Colonic mucosa (tissue), 4 donors: Measurements from ENCODE around the gene FAM149B1. TPM values are rescaled to one million over a fixed set of nuclear protein-coding genes. Genes with fewer than 3 reads are reported as not detected.
"Not testable (repeated sequence)": the region's sequence is repeated elsewhere in the genome, so short reads cannot be mapped to it uniquely, and the experiment has no call there.

Source experiments
- DNase-seq: peaks from one replicate; pipeline ENCODE4 v3.0.0-alpha.2; 2020
- H3K27ac ChIP-seq: fragments of 200-600 bp; one replicate; pipeline ENCODE4 v1.8.0; 2021
- H3K27me3 ChIP-seq: fragments of 200-600 bp; one replicate; pipeline ENCODE4 v1.8.0; 2021
- H3K36me3 ChIP-seq: fragments of 200-600 bp; one replicate; pipeline ENCODE4 v1.8.0; 2021
- H3K4me1 ChIP-seq: fragments of 200-600 bp; one replicate; pipeline ENCODE4 v1.8.0; 2021; ENCODE audit warnings: mild to moderate bottlenecking
- H3K4me3 ChIP-seq: fragments of 200-600 bp; one replicate; pipeline ENCODE4 v1.8.0; 2021
- H3K9ac ChIP-seq, 2 donors: one replicate each; pipeline ENCODE4 v1.7.0; 2013; ENCODE audit warnings: control low read depth in 2 of 2, low read depth in 2 of 2, low read length in 2 of 2
- H3K9me3 ChIP-seq: fragments of 200-600 bp; one replicate; pipeline ENCODE4 v1.8.0; 2021
- intact Hi-C: fragments of 100-400 bp; cut with DNase I; formaldehyde crosslinking; loops from one replicate; pipeline ENCODE4 v1.14.1; 2022
- total RNA-seq, 2 donors: library from RNA; stranded (reverse); fragmentation: NEBNext Ultra II Directional in 1 of 2; extraction: Animal tissue kit (Norgen Biotek cat#: 25700) in 1 of 2; gene quantifications; one replicate each; pipeline ENCODE4 v1.2.1, GENCODE V29; 2021
- TF ChIP-seq, protein P1 (sequence below): fragments of 200-600 bp; IDR thresholded peaks from one replicate; pipeline ENCODE4 v1.8.0; 2022; ENCODE audit warnings: antibody characterized with exemption, mild to moderate bottlenecking
- donor health status: healthy.
- donor health status: DM: no; HTN: no; CAD: no.
- donor health status: DM: no; HTN: no; CAD: no.

Gene FAM149B1
- total RNA-seq, 2 donors from 2014 or later = 14.0 to 16.4 TPM

DNA sequence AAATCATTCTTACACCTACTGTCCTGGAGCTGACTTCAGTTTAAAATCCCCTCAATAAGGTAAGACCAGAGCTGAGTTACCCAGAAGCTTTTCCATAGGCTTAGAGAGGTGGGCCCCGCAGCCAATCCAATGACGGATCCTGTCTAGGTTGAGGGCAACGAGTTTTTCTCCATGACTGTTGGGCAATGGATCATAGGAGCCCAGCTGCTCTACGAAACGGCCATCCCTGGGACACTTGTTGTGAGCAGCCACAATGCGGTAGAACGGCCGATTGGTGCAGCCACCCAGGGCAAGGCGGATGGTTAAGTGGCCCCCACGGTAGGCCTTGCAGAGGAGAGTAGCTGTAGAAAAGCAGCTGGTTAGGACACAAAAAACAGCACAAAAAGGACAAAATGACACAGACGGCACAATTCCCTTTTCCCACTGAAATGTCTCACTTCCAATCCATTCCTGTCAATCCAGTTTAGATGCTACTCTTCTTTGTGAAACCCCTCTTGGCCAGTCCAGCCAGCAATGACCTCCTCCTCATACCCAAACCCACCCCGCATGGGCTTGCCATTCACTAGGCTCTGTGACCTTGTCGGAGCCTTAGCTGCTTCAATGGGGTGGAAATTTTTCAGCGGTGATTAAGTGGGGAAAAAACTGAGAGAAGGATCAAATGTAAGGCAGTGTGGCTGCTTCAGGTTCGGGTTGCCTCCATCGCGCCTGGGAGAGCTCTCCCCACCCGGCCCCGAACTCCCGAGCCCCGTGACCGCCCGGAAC, 83.9 kb downstream of the FAM149B1 start:
- intact Hi-C loops = loop anchor here (10.0 kb wide), 1 partner anchor 243 kb away; the partner anchor contains the start of gene PPP3CB
- Histone ChIP-seq H3K36me3 (no peaks in the 10 kb centered on the region), H3K9me3 (no peaks in the 10 kb centered on the region), H3K27me3 (no peaks in the 10 kb centered on the region), H3K9ac (peak overlapping the region; percentile 82 to 98), H3K4me3 (peak overlapping the region; percentile 89), H3K27ac (peak overlapping the region; percentile 83), H3K4me1 (peaks cover 8% of the 10 kb centered on the region)
- TF ChIP-seq, protein P1, sequence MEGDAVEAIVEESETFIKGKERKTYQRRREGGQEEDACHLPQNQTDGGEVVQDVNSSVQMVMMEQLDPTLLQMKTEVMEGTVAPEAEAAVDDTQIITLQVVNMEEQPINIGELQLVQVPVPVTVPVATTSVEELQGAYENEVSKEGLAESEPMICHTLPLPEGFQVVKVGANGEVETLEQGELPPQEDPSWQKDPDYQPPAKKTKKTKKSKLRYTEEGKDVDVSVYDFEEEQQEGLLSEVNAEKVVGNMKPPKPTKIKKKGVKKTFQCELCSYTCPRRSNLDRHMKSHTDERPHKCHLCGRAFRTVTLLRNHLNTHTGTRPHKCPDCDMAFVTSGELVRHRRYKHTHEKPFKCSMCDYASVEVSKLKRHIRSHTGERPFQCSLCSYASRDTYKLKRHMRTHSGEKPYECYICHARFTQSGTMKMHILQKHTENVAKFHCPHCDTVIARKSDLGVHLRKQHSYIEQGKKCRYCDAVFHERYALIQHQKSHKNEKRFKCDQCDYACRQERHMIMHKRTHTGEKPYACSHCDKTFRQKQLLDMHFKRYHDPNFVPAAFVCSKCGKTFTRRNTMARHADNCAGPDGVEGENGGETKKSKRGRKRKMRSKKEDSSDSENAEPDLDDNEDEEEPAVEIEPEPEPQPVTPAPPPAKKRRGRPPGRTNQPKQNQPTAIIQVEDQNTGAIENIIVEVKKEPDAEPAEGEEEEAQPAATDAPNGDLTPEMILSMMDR = no peak
- peak; percentile 22 for DNase-seq

DNA sequence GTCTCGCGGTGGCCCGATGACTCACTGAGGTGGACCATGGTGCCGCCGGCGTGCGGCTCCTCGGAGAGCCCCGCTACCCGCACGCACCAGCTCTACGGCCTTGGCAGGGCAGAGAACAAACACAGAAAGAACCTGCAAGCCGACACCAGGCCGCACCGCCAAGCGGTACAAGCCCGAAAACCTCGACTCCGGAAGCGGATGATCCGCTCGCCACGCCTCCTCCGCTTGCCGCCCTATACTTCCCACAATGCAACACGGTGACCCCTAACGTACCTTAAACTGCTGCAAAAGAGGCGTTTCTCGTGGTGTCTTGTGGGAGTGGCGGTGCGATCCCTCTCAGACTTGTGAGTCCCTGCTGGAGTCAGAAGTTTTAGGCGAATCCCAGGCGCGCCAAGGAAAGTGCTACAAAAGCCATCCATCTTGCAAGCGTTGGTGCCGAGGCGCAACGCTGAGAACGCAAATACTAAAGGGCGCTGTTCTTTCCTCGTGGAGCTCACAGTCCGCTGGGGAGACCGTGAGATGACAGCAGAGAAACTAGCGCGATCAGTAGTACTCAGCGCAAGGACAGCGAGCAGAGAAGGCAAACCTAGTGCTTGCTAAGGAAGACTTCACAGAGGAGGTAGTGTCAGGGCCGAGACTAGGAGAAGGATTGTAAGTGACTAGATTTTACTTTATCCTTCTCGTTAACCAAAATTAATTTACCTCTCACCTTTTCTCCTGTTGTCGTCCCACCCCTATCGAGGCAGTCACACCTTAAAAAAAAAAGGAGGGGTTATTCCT, 84.7 kb downstream of the FAM149B1 start, which contains the start of gene MRPS16:
MRPS16 (minus strand) TSS at position 200 of the 780 bp plus-strand sequence; CDS start at position 38, 162 bp downstream.
- no peaks in the 10 kb centered on the region for H3K36me3 ChIP-seq
- H3K4me1 ChIP-seq = peaks cover 8% of the 10 kb centered on the region
- H3K9me3 ChIP-seq = no peaks in the 10 kb centered on the region
- H3K9ac ChIP-seq = peak within 1 kb of the TSS; percentile 82 to 98
- H3K27ac ChIP-seq = peak within 1 kb of the TSS; percentile 83
- TF ChIP-seq, protein P1 = no peak
- no peaks in the 10 kb centered on the region for H3K27me3 ChIP-seq
- DNase-seq = peak; percentile 97
- intact Hi-C loops = loop anchor here (10.0 kb wide), 1 partner anchor 242 kb away; the partner anchor contains the start of gene PPP3CB
- H3K4me3 ChIP-seq = peak within 1 kb of the TSS; percentile 89

DNA sequence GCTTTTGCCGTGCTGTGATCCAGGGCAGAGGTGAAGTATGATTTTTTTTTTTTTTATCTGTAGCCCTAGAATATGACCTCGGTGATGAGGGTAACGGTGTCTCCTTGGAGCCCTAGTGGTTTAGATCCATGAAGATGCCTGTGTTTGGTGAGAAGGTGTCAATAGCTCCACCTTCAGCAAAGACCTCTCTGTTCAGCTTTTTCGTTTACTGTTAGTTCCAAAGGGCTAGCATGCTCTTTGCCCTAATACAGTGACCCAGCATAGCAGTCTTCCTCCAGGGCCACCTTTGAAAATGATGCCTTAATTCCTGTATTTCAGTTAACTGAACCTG, 85.3 kb downstream of the FAM149B1 start:
- Histone ChIP-seq H3K27me3 (no peaks in the 10 kb centered on the region), H3K9me3 (no peaks in the 10 kb centered on the region), H3K27ac (peak overlapping the region; percentile 83), H3K36me3 (no peaks in the 10 kb centered on the region), H3K9ac (peak overlapping the region; percentile 72 to 98), H3K4me3 (peak overlapping the region; percentile 89), H3K4me1 (peaks cover 8% of the 10 kb centered on the region)
- DNase-seq = peak; percentile 19
- TF ChIP-seq, protein P1 = no peak
- intact Hi-C loops = loop anchor here (10.0 kb wide), 1 partner anchor 242 kb away; the partner anchor contains the start of gene PPP3CB

DNA sequence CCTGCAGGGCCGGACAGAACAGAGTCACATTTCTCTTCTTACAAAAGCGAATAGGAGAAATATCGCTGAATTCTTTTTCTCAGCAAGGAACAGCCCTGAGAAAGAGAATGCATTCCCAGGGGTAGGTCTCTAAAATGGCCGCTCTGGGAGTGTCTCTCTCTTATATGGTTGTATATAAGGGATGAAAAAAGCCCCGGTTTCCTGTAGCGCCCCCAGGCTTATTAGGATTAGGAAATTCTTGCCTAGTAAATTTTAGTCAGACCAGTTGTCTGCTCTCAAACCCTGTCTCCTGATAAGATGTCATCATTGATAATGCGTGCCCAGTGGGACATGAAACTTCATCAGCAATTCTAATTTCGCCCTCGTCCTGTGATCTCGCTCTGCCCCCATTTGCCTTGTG, 90.7 kb downstream of the FAM149B1 start:
- not testable (repeated sequence) for H3K27ac ChIP-seq, H3K9me3 ChIP-seq, H3K4me3 ChIP-seq, H3K4me1 ChIP-seq, H3K27me3 ChIP-seq, H3K36me3 ChIP-seq, DNase-seq, H3K9ac ChIP-seq
- intact Hi-C loops = loop anchor here (10.0 kb wide), 1 partner anchor 236 kb away; the partner anchor contains the start of gene PPP3CB

DNA sequence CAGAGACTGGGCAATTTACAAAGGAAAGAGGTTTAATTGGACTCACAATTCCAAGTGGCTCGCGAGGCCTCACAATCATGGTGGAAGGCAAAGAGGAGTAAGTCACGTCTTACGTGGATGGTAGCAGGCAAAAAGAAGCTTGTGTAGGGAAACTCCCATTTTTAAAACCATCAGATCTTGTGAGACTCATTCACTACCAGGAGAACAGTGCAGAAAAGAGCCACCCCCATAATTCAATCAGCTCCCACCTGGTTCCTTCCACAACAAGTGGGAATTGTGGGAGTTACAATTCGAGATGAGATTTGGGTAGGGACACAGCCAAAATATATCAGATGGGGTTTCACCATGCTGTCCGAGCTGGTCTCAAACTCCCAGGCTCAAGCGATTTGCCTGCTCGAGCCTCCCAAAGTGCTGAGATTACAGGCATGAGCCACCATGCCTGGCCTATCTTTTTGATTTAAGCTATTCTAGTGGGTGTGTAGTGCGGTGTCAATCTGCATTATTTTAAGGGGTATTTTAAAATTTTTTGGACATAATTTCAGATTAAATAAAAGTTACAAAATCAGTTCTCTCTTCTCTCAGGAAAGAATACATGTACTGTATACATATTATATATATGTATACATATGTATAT, 93.6 kb downstream of the FAM149B1 start:
- intact Hi-C loops = no loop called here
- Histone ChIP-seq H3K27me3 (no peaks in the 10 kb centered on the region), H3K27ac (no peak overlapping the region), H3K9me3 (no peaks in the 10 kb centered on the region), H3K4me3 (no peak overlapping the region), H3K4me1 (no peaks in the 10 kb centered on the region), H3K36me3 (no peaks in the 10 kb centered on the region), H3K9ac (no peak overlapping the region)
- DNase-seq = no peak
- TF ChIP-seq, protein P1 = no peak
